ENCODE data around the gene GFAP.

DNA sequence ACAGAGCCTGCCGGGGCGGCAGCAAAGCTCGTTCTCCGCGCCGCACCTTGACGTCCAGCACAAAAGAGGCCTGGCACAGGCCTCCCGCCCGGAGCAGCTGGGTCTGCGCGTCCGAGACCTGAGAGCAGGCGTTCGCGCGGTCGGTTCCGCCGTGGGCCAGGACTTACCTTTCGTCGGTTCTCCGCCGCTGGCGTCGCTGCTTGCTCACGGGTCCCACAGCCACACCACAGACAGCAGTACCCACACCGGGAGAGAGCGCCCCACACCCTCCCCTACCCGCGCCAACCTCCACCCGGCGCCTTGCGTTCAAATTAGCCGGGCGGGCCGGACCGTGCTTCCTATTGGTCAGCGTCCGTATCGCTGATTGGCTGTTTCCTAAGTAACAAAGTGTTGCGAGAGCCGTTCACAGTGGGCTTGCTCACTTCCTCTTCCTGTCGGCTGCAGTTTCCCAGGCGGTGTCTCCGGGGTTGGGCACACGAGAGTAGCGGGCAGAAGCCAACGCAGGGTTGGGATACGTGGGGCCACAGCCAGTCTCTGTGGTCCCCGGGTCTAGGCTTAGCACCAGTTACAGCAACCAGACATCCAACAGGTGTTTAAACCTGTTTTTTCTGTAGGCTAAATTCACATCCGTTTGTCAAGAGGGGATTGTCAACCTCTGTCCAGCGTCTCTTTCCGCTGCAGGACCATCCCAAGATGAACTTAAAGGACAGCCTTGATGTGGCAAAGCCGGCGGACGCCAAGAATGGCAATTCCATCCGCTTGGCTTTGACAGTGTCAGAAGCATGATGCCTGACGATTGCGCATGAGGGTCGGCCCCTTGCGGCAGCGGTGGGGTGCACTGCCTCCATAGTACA lies 32.4 kb upstream of the GFAP start, which contains the start of gene KIF18B:
- TF ChIP-seq, protein P1, sequence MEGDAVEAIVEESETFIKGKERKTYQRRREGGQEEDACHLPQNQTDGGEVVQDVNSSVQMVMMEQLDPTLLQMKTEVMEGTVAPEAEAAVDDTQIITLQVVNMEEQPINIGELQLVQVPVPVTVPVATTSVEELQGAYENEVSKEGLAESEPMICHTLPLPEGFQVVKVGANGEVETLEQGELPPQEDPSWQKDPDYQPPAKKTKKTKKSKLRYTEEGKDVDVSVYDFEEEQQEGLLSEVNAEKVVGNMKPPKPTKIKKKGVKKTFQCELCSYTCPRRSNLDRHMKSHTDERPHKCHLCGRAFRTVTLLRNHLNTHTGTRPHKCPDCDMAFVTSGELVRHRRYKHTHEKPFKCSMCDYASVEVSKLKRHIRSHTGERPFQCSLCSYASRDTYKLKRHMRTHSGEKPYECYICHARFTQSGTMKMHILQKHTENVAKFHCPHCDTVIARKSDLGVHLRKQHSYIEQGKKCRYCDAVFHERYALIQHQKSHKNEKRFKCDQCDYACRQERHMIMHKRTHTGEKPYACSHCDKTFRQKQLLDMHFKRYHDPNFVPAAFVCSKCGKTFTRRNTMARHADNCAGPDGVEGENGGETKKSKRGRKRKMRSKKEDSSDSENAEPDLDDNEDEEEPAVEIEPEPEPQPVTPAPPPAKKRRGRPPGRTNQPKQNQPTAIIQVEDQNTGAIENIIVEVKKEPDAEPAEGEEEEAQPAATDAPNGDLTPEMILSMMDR (conservative IDR thresholded peaks at IDR 0.05; ENCODE audit: low read depth, low read length), result no peak
- TF ChIP-seq EZH2 (IDR thresholded peaks at IDR 0.05; ENCODE audit: borderline replicate concordance, low read depth, low read length, poor library complexity, severe bottlenecking), result no peak
